Measurements from ENCODE around the gene CHURC1. TPM values are rescaled to one million over a fixed set of nuclear protein-coding genes. Genes with fewer than 3 reads are reported as not detected.

CHURC1 gene
- total RNA-seq, 3 donors from 2014 or later (not counting 1 experiment from before 2014, with no cell fraction given): 56.1 to 65.5 (median 65.4) TPM

DNA sequence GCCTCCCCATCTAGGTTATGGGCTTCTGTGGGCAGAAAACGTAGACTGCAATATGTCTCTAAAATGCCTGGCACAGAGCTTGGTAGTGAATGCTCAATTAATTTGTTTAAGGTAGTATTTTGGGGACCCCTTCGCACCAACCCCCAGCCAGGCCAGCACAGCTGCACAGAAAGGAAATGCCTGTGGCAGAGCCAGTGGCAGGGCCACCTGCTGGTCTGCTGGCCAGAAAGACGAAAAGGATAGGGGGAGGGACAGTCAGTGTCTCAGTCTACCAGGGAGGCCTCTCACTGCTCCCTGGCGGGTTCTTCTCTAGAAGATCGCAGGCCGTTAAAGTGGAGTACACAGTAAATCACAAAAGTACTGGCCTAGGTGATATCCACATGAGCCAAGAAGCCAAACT lies 54.4 kb downstream of the CHURC1 start:
- H3K36me3 ChIP-seq (ENCODE audit: control insufficient read depth, insufficient read depth, low read length): no peaks in the 10 kb centered on the region
- intact Hi-C loops (cut with micrococcal nuclease): no loop called here
- H3K27ac Mint-ChIP-seq: no peak overlapping the region
- peaks cover 0 to 16% of the 10 kb centered on the region in 2 donors for H3K4me1 Mint-ChIP-seq
- peaks cover 18% of the 10 kb centered on the region for H3K4me1 ChIP-seq (ENCODE audit: control insufficient read depth, insufficient read depth, low read length)
- no peak overlapping the region for H3K4me3 Mint-ChIP-seq
- H3K9me3 ChIP-seq (ENCODE audit: control insufficient read depth, insufficient read depth, low read length): no peaks in the 10 kb centered on the region
- no peaks in the 10 kb centered on the region for H3K27me3 Mint-ChIP-seq (ENCODE audit: low read depth in 2 of 2)
- H3K4me3 ChIP-seq (ENCODE audit: low read length): no peak overlapping the region
- TF ChIP-seq, protein P1, sequence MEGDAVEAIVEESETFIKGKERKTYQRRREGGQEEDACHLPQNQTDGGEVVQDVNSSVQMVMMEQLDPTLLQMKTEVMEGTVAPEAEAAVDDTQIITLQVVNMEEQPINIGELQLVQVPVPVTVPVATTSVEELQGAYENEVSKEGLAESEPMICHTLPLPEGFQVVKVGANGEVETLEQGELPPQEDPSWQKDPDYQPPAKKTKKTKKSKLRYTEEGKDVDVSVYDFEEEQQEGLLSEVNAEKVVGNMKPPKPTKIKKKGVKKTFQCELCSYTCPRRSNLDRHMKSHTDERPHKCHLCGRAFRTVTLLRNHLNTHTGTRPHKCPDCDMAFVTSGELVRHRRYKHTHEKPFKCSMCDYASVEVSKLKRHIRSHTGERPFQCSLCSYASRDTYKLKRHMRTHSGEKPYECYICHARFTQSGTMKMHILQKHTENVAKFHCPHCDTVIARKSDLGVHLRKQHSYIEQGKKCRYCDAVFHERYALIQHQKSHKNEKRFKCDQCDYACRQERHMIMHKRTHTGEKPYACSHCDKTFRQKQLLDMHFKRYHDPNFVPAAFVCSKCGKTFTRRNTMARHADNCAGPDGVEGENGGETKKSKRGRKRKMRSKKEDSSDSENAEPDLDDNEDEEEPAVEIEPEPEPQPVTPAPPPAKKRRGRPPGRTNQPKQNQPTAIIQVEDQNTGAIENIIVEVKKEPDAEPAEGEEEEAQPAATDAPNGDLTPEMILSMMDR (IDR thresholded peaks at IDR 0.05): no peak
- no peaks in the 10 kb centered on the region for H3K36me3 Mint-ChIP-seq
- ATAC-seq (no peak), DNase-seq (no peak)
- WGBS (ENCODE audit: insufficient coverage): 69% methylated on average over 6 of the region's 6 CpGs
- H3K9me3 Mint-ChIP-seq: no peaks in the 10 kb centered on the region
- H3K27me3 ChIP-seq (ENCODE audit: control insufficient read depth, insufficient read depth, low read length): peaks cover 3% of the 10 kb centered on the region
- no peak overlapping the region for H3K27ac ChIP-seq (ENCODE audit: low read length)

DNA sequence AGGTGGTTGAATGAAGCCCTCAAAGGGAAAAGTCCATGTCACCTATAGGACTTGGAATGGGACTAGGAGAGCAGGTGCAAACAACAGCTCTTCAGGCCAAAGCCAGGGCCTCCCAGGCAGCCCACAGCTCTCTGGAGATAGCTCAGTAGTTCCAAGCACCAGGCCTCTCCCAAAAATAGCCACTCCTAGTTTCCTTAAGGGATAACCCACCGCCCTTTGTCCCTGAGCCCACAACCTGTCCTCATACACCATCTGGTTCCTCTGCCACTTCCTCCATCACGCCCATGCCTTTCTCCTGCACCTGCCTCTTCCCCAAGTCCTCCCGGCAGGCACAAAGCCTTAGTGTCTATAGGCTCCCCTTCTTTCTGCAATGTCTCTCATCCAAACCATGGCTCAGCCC lies 55.8 kb downstream of the CHURC1 start:
- TF ChIP-seq, protein P1 (IDR thresholded peaks at IDR 0.05): no peak
- H3K9me3 ChIP-seq (ENCODE audit: control insufficient read depth, insufficient read depth, low read length): no peaks in the 10 kb centered on the region
- no peak overlapping the region for H3K4me3 Mint-ChIP-seq
- ATAC-seq: no peak
- H3K4me3 ChIP-seq (ENCODE audit: low read length): no peak overlapping the region
- no peak overlapping the region for H3K27ac ChIP-seq (ENCODE audit: low read length)
- 57% methylated on average over 3 of the region's 3 CpGs for WGBS (ENCODE audit: insufficient coverage)
- H3K36me3 ChIP-seq (ENCODE audit: control insufficient read depth, insufficient read depth, low read length): no peaks in the 10 kb centered on the region
- H3K4me1 ChIP-seq (ENCODE audit: control insufficient read depth, insufficient read depth, low read length): peaks cover 18% of the 10 kb centered on the region
- no peaks in the 10 kb centered on the region for H3K36me3 Mint-ChIP-seq
- intact Hi-C loops (cut with micrococcal nuclease): no loop called here
- H3K4me1 Mint-ChIP-seq: peaks cover 0 to 16% of the 10 kb centered on the region in 2 donors
- no peak for DNase-seq
- no peaks in the 10 kb centered on the region for H3K27me3 Mint-ChIP-seq (ENCODE audit: low read depth in 2 of 2)
- peaks cover 3% of the 10 kb centered on the region for H3K27me3 ChIP-seq (ENCODE audit: control insufficient read depth, insufficient read depth, low read length)
- no peak overlapping the region for H3K27ac Mint-ChIP-seq
- no peaks in the 10 kb centered on the region for H3K9me3 Mint-ChIP-seq

DNA sequence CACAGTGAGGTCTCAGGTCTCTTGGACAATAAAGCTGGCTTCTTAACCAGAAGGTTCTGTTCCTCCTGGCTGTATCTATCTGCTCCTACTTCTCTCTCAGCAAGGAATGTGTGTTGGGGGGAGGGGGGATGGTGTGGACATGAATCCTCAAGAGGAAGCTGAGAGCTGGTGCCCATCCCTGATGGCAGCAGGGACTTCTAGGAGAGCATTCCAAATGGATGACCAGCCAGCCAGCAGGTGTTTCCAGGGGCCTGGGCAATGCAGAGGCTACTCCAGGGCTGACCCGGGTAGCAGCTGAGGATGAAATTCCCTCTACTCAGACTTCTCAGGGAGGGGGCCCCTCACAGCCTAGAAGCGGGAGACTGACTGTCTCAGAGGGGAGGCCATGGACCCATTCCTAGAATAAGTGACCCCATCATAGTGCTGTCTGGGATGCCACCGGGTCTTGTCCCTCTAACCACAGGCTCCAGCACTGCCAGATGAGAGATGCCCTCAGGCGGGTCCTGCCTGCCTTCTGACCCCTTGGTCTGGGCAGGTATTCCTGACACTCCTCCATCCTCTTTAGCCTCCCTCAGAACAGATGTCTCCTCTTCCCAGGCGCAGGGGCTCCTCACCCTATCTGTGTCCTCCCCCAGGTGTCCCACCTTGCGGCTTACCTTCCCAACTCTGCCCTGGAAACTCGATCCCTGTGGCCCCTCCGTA lies 56.7 kb downstream of the CHURC1 start:
- 80% methylated on average over 8 of the region's 8 CpGs for WGBS (ENCODE audit: insufficient coverage)
- no peaks in the 10 kb centered on the region for H3K36me3 Mint-ChIP-seq
- intact Hi-C loops (cut with micrococcal nuclease): no loop called here
- Histone ChIP-seq H3K4me1 (ENCODE audit: control insufficient read depth, insufficient read depth, low read length) (peaks cover 18% of the 10 kb centered on the region), H3K36me3 (ENCODE audit: control insufficient read depth, insufficient read depth, low read length) (no peaks in the 10 kb centered on the region), H3K27me3 (ENCODE audit: control insufficient read depth, insufficient read depth, low read length) (peaks cover 3% of the 10 kb centered on the region), H3K9me3 (ENCODE audit: control insufficient read depth, insufficient read depth, low read length) (no peaks in the 10 kb centered on the region), H3K27ac (ENCODE audit: low read length) (no peak overlapping the region), H3K4me3 (ENCODE audit: low read length) (peak overlapping the region; percentile 42)
- TF ChIP-seq, protein P1 (IDR thresholded peaks at IDR 0.05): no peak
- DNase-seq (no peak), ATAC-seq (no peak)
- no peaks in the 10 kb centered on the region for H3K27me3 Mint-ChIP-seq (ENCODE audit: low read depth in 2 of 2)
- H3K9me3 Mint-ChIP-seq: no peaks in the 10 kb centered on the region
- peak overlapping the region; percentile 67 for H3K4me3 Mint-ChIP-seq
- peak overlapping the region in 1 of 2 donors; percentile 18 for H3K27ac Mint-ChIP-seq
- H3K4me1 Mint-ChIP-seq: peaks cover 0 to 16% of the 10 kb centered on the region in 2 donors

Measured in natural killer cell (primary cell).